WI38 (cell line): ENCODE measurements around the gene OSBP2.

Source experiments
- H3K4me3 ChIP-seq: 2 replicates; pipeline ENCODE4 v1.5.1; 2011; ENCODE audit warnings: low read depth, mild to moderate bottlenecking, control low read depth, low read length
- CTCF ChIP-seq: IDR thresholded peaks from 2 replicates; pipeline ENCODE4 v1.5.1; 2012; ENCODE audit warnings: low read depth, mild to moderate bottlenecking, control low read depth, low read length

The OSBP2 gene

GRCh38 chr22:30752771-30753170 is 58.1 kb downstream of the OSBP2 start:
- no peak for TF ChIP-seq CTCF
- no peak overlapping the region for H3K4me3 ChIP-seq

GRCh38 chr22:30753701-30754100 is 59.0 kb downstream of the OSBP2 start:
- H3K4me3 ChIP-seq = no peak overlapping the region
- no peak for TF ChIP-seq CTCF

GRCh38 chr22:30754521-30754920 is 59.8 kb downstream of the OSBP2 start:
- no peak for TF ChIP-seq CTCF
- no peak overlapping the region for H3K4me3 ChIP-seq

GRCh38 chr22:30754971-30755758 is 60.5 kb downstream of the OSBP2 start:
- H3K4me3 ChIP-seq = no peak overlapping the region
- TF ChIP-seq CTCF = peak; percentile 65

GRCh38 chr22:30755759-30756124 is 61.1 kb downstream of the OSBP2 start:
- TF ChIP-seq CTCF = no peak
- H3K4me3 ChIP-seq = no peak overlapping the region

GRCh38 chr22:30763815-30764673 is 69.4 kb downstream of the OSBP2 start:
- H3K4me3 ChIP-seq = no peak overlapping the region
- peak; percentile 22; the same call in 1 of the 2 replicates for TF ChIP-seq CTCF

- no peak overlapping the region for H3K4me3 ChIP-seq
- TF ChIP-seq CTCF = no peak
Measured at GRCh38 chr22:30767661-30768060, 73.0 kb downstream of the OSBP2 start.
